HL-60 (cell line): ENCODE results near the gene HMCN2.

ENCODE experiments used
- REST ChIP-seq: IDR thresholded peaks from 2 replicates; pipeline ENCODE4 v1.6.1; 2012; ENCODE audit warnings: low read depth; ENCODE audit not compliant: insufficient replicate concordance
- TF ChIP-seq, protein P1 (sequence below): IDR thresholded peaks from one replicate; pipeline ENCODE4 v1.5.1; 2011; ENCODE audit warnings: low read length, control low read depth, inconsistent platforms; ENCODE audit not compliant: insufficient read depth

DNA sequence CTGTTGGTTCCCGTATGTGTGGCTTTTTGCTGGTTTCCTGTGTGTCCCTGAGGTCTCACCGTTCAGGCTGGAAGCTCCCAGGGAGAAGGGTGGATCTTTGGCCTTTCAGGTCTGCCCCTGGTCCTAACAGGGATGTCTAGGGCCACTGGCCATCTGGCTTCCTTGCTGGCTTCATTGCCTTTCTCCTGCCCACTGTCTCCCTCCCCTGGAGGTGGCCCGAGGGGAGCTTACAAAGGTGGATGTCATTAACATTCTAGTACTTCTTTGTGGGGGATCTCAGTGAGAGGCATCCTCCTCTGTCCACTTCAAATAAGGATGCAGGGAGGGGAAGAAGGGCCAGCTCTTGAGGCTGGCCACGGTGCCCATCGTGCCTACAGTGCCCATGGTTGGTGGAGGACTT lies 35.2 kb downstream of the HMCN2 start:
- no peak for TF ChIP-seq REST
- TF ChIP-seq, protein P1, sequence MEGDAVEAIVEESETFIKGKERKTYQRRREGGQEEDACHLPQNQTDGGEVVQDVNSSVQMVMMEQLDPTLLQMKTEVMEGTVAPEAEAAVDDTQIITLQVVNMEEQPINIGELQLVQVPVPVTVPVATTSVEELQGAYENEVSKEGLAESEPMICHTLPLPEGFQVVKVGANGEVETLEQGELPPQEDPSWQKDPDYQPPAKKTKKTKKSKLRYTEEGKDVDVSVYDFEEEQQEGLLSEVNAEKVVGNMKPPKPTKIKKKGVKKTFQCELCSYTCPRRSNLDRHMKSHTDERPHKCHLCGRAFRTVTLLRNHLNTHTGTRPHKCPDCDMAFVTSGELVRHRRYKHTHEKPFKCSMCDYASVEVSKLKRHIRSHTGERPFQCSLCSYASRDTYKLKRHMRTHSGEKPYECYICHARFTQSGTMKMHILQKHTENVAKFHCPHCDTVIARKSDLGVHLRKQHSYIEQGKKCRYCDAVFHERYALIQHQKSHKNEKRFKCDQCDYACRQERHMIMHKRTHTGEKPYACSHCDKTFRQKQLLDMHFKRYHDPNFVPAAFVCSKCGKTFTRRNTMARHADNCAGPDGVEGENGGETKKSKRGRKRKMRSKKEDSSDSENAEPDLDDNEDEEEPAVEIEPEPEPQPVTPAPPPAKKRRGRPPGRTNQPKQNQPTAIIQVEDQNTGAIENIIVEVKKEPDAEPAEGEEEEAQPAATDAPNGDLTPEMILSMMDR = no peak
